ENCODE results near the gene CLDN14.

DNA sequence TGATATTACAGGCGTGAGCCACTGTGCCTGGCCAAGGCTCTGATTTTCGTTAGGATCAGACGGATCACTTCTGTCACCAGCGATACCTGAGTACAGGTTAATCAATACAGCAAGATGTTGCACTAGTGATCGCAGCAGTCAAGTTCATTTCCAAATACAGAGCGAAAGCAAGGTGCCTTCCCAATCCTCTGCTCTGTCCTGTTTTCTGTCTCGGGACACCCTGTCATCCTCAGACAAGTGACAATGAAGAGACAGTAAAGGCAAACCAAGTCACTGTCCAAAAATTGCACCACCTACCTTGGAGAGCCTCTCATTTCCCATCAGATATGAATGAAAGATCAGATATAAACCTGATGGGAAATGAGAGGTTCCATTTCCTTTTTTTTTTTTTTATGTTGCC, 5.6 kb upstream of the CLDN14 start:
- TF ChIP-seq, protein P1, sequence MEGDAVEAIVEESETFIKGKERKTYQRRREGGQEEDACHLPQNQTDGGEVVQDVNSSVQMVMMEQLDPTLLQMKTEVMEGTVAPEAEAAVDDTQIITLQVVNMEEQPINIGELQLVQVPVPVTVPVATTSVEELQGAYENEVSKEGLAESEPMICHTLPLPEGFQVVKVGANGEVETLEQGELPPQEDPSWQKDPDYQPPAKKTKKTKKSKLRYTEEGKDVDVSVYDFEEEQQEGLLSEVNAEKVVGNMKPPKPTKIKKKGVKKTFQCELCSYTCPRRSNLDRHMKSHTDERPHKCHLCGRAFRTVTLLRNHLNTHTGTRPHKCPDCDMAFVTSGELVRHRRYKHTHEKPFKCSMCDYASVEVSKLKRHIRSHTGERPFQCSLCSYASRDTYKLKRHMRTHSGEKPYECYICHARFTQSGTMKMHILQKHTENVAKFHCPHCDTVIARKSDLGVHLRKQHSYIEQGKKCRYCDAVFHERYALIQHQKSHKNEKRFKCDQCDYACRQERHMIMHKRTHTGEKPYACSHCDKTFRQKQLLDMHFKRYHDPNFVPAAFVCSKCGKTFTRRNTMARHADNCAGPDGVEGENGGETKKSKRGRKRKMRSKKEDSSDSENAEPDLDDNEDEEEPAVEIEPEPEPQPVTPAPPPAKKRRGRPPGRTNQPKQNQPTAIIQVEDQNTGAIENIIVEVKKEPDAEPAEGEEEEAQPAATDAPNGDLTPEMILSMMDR (IDR thresholded peaks at IDR 0.05), result no peak
- no peak for TF ChIP-seq POLR2A (IDR thresholded peaks at IDR 0.05)

All from stomach (tissue), 4 donors.